GM19455 (cell line): Measurements from ENCODE around the gene PPP1R3E.
"Not testable (repeated sequence)": the region's sequence is repeated elsewhere in the genome, so short reads cannot be mapped to it uniquely, and the experiment has no call there.

ENCODE experiments used
- ATAC-seq: cut with Tn5 transposase; IDR thresholded peaks from one replicate; pipeline ENCODE4 v1.9.1; 2021; ENCODE audit not compliant: unreplicated experiment

Gene PPP1R3E

GRCh38 chr14:23302290-23303225 lies at the start of gene PPP1R3E:
PPP1R3E (minus strand) TSS chr14:23302859; CDS start chr14:23302576, 283 bp downstream.
- peak; percentile 36 for ATAC-seq

GRCh38 chr14:23351681-23352505 lies 49.2 kb upstream of the PPP1R3E start:
- no peak for ATAC-seq

- no peak for ATAC-seq
Observed at GRCh38 chr14:23349156-23349845, 46.6 kb upstream of the PPP1R3E start.

- no peak for ATAC-seq
Observed at GRCh38 chr14:23348297-23348655, 45.6 kb upstream of the PPP1R3E start.

- no peak for ATAC-seq
Observed at GRCh38 chr14:23347406-23348296, 45.0 kb upstream of the PPP1R3E start.

GRCh38 chr14:23346693-23347405 lies 44.2 kb upstream of the PPP1R3E start:
- ATAC-seq = no peak

GRCh38 chr14:23345987-23346692 lies 43.5 kb upstream of the PPP1R3E start:
- ATAC-seq = no peak

- no peak for ATAC-seq
Observed at GRCh38 chr14:23344481-23344880, 41.8 kb upstream of the PPP1R3E start.

- no peak for ATAC-seq
Observed at GRCh38 chr14:23339506-23340268, 37.0 kb upstream of the PPP1R3E start.

GRCh38 chr14:23335623-23336022 lies 33.0 kb upstream of the PPP1R3E start:
- no peak for ATAC-seq

- ATAC-seq = no peak
Observed at GRCh38 chr14:23327947-23328744, 25.5 kb upstream of the PPP1R3E start.

GRCh38 chr14:23326491-23327332 lies 24.1 kb upstream of the PPP1R3E start:
- ATAC-seq = no peak

- not testable (repeated sequence) for ATAC-seq
Observed at GRCh38 chr14:23325746-23326145, 23.1 kb upstream of the PPP1R3E start.

GRCh38 chr14:23324993-23325392 lies 22.3 kb upstream of the PPP1R3E start:
- ATAC-seq = no peak

GRCh38 chr14:23324455-23324846 lies 21.8 kb upstream of the PPP1R3E start:
- no peak for ATAC-seq

GRCh38 chr14:23323838-23324454 lies 21.3 kb upstream of the PPP1R3E start:
- no peak for ATAC-seq
